Glomerular visceral epithelial cell (primary cell): ENCODE results near the gene APLP2.

ENCODE experiments used
- DNase-seq: peaks from one replicate; pipeline ENCODE4 v3.0.0-alpha.2; 2016; ENCODE audit errors: extremely low spot score

APLP2 gene

GRCh38 chr11:130055617-130056016 is 14.1 kb upstream of the APLP2 start:
- no peak for DNase-seq

GRCh38 chr11:130061017-130061416 is 8.7 kb upstream of the APLP2 start:
- no peak for DNase-seq

GRCh38 chr11:130062026-130062425 is 7.7 kb upstream of the APLP2 start:
- DNase-seq = no peak

GRCh38 chr11:130063451-130063850 is 6.2 kb upstream of the APLP2 start:
- DNase-seq = no peak

GRCh38 chr11:130064596-130064995 is 5.1 kb upstream of the APLP2 start:
- no peak for DNase-seq

GRCh38 chr11:130066338-130066737 is 3.4 kb upstream of the APLP2 start:
- peak; percentile 7 for DNase-seq

- DNase-seq = no peak
These were observed 1.1 kb upstream of the APLP2 start for GRCh38 chr11:130068546-130068985.

GRCh38 chr11:130068986-130069658 is 572 bp upstream of the APLP2 start:
- peak; percentile 87 for DNase-seq

GRCh38 chr11:130070109-130070845 is 583 bp downstream of the APLP2 start:
- peak; percentile 30 for DNase-seq

- peak; percentile 30 for DNase-seq
These were observed 1.1 kb downstream of the APLP2 start for GRCh38 chr11:130070846-130071200.

- DNase-seq = peak; percentile 40
These were observed 1.6 kb downstream of the APLP2 start for GRCh38 chr11:130071211-130071712.

GRCh38 chr11:130074736-130075135 is 5.0 kb downstream of the APLP2 start:
- no peak for DNase-seq

- DNase-seq = no peak
These were observed 7.2 kb downstream of the APLP2 start for GRCh38 chr11:130076778-130077481.

- no peak for DNase-seq
These were observed 8.0 kb downstream of the APLP2 start for GRCh38 chr11:130077671-130078070.

GRCh38 chr11:130078080-130078479 is 8.4 kb downstream of the APLP2 start:
- DNase-seq = no peak

- no peak for DNase-seq
These were observed 16.1 kb downstream of the APLP2 start for GRCh38 chr11:130085671-130086290.

GRCh38 chr11:130086669-130087068 is 17.0 kb downstream of the APLP2 start:
- no peak for DNase-seq

- peak; percentile 56 for DNase-seq
These were observed 17.7 kb downstream of the APLP2 start for GRCh38 chr11:130087294-130087926.

- no peak for DNase-seq
These were observed 18.5 kb downstream of the APLP2 start for GRCh38 chr11:130088217-130088616.

- DNase-seq = no peak
These were observed 19.4 kb downstream of the APLP2 start for GRCh38 chr11:130088919-130089673.

- DNase-seq = no peak
These were observed 20.0 kb downstream of the APLP2 start for GRCh38 chr11:130089674-130090073.
